Measurements from ENCODE around the gene SPEN.
"Not testable (repeated sequence)": the region's sequence is repeated elsewhere in the genome, so short reads cannot be mapped to it uniquely, and the experiment has no call there.

The SPEN gene, protein sequence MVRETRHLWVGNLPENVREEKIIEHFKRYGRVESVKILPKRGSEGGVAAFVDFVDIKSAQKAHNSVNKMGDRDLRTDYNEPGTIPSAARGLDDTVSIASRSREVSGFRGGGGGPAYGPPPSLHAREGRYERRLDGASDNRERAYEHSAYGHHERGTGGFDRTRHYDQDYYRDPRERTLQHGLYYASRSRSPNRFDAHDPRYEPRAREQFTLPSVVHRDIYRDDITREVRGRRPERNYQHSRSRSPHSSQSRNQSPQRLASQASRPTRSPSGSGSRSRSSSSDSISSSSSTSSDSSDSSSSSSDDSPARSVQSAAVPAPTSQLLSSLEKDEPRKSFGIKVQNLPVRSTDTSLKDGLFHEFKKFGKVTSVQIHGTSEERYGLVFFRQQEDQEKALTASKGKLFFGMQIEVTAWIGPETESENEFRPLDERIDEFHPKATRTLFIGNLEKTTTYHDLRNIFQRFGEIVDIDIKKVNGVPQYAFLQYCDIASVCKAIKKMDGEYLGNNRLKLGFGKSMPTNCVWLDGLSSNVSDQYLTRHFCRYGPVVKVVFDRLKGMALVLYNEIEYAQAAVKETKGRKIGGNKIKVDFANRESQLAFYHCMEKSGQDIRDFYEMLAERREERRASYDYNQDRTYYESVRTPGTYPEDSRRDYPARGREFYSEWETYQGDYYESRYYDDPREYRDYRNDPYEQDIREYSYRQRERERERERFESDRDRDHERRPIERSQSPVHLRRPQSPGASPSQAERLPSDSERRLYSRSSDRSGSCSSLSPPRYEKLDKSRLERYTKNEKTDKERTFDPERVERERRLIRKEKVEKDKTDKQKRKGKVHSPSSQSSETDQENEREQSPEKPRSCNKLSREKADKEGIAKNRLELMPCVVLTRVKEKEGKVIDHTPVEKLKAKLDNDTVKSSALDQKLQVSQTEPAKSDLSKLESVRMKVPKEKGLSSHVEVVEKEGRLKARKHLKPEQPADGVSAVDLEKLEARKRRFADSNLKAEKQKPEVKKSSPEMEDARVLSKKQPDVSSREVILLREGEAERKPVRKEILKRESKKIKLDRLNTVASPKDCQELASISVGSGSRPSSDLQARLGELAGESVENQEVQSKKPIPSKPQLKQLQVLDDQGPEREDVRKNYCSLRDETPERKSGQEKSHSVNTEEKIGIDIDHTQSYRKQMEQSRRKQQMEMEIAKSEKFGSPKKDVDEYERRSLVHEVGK (N-terminal part only)

GRCh38 chr1:15847100-15847892 lies at the start of gene SPEN:
Gene SPEN (plus strand): TSS chr1:15847707. CDS start chr1:15848068, 361 bp downstream.
- peak; percentile 98 for DNase-seq (ENCODE audit: low spot score)

GRCh38 chr1:15799004-15799867 lies 48.3 kb upstream of the SPEN start:
- no peak for DNase-seq (ENCODE audit: low spot score)

GRCh38 chr1:15799928-15800835 lies 47.3 kb upstream of the SPEN start:
- no peak for DNase-seq (ENCODE audit: low spot score)

DNA sequence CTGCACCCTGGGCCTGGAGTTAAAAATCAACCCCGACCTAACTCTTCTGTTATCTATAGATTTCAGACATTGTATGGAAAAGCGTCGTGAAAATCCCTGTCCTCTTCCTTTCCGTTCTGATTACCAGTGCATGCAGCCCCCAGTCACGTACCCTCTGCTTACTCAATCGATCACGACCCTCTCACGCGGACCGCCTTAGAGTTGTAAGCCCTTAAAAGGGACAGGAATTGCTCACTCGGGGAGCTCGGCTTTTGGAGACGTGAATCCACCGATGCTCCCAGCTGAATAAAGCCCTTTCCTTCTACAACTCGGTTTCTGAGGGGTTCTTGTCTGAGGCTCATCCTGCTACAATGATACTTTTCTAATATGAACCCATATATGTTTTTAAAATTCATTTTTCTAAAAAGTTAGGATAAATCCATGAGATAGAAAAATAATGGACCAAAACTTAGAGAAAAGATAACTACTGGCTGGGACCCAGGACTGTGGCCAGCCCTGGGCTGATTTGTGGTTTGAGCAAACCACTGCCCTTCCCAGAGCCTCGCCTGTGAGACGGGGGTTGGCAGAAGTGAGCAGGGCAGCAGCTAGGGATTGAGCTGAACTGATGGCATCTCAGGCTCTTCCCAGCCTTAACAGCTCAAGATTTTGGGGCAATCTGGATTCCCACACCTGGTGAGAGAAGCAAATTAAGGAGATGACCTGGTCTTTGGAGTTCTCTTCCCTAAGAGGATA lies 45.1 kb upstream of the SPEN start:
- DNase-seq (ENCODE audit: low spot score), result no peak

GRCh38 chr1:15803380-15803779 lies 44.1 kb upstream of the SPEN start:
- peak; percentile 34 for DNase-seq (ENCODE audit: low spot score)

GRCh38 chr1:15804060-15804459 lies 43.4 kb upstream of the SPEN start:
- DNase-seq (ENCODE audit: low spot score), result no peak

- no peak for DNase-seq (ENCODE audit: low spot score)
Observed at GRCh38 chr1:15807121-15807520, 40.4 kb upstream of the SPEN start.

GRCh38 chr1:15807549-15807948 lies 40.0 kb upstream of the SPEN start, which contains the start of gene UQCRHL:
Gene UQCRHL (minus strand): TSS chr1:15807649. CDS start chr1:15807649, 0 bp downstream.
- not testable (repeated sequence) for DNase-seq (ENCODE audit: low spot score)

DNA sequence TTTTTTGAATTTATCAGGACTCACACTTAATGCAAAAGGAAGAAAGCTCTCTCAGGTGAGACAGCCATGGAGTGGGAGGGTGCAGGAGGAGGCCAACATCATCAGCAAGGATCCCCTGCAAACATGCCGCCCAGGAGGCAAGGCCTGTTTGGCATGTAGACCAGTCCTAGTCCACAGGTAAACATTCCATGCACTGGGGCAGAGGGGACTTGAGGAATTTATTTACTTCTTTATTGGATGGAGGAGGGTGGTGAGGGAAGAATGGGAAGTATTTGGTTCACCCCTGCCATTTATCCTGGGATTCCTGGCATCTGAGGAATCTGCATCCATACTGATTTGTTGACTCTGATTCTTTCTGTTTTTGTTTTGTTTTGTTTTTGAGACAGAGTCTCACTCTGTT lies 38.6 kb upstream of the SPEN start:
- no peak for DNase-seq (ENCODE audit: low spot score)

- no peak for DNase-seq (ENCODE audit: low spot score)
Observed at GRCh38 chr1:15810073-15810472, 37.4 kb upstream of the SPEN start.

GRCh38 chr1:15816674-15817073 lies 30.8 kb upstream of the SPEN start:
- DNase-seq (ENCODE audit: low spot score), result no peak

GRCh38 chr1:15820478-15820877 lies 27.0 kb upstream of the SPEN start:
- DNase-seq (ENCODE audit: low spot score), result no peak

DNA sequence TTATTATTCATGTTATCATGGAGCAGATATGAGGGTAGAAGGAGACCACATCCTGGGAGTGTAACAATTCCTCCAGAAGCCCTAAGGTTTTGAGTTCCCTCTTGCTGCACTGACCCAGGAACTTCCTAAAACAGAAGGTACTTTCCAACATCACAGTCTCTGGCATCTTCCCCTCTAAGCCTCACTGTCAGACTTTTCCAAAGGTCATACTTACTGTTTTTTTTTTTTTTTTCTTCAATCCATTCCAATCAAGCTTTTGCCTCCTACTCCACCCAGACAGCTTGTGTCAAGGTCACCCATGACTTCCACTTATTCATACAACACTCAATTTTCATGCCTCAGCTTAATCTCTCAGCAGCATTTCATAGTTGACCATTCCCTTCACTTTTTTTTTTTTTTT lies 21.7 kb upstream of the SPEN start:
- no peak for DNase-seq (ENCODE audit: low spot score)

- DNase-seq (ENCODE audit: low spot score), result no peak
Observed at GRCh38 chr1:15826810-15827507, 20.5 kb upstream of the SPEN start.

- not testable (repeated sequence) for DNase-seq (ENCODE audit: low spot score)
Observed at GRCh38 chr1:15827567-15827966, 19.9 kb upstream of the SPEN start.

GRCh38 chr1:15828931-15829330 lies 18.6 kb upstream of the SPEN start:
- DNase-seq (ENCODE audit: low spot score), result not testable (repeated sequence)

DNA sequence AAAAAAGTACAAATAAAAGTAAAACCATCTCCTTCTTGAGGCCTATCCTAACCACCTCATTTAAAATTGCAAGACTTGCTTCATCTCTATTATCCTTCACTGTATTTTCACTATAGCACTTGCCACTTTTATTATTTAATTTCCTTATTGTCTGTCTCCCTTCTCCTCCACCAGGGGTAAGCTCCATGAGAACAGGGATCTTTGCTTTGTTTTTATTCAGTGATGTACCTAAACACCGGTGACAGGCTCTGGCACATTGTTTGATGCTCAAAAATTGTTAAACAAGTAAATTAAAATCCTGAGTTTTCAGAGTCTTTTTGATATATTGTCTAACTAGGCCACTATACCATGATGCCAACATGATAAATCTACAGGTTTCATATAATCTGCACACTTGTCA lies 17.2 kb upstream of the SPEN start:
- no peak for DNase-seq (ENCODE audit: low spot score)

DNA sequence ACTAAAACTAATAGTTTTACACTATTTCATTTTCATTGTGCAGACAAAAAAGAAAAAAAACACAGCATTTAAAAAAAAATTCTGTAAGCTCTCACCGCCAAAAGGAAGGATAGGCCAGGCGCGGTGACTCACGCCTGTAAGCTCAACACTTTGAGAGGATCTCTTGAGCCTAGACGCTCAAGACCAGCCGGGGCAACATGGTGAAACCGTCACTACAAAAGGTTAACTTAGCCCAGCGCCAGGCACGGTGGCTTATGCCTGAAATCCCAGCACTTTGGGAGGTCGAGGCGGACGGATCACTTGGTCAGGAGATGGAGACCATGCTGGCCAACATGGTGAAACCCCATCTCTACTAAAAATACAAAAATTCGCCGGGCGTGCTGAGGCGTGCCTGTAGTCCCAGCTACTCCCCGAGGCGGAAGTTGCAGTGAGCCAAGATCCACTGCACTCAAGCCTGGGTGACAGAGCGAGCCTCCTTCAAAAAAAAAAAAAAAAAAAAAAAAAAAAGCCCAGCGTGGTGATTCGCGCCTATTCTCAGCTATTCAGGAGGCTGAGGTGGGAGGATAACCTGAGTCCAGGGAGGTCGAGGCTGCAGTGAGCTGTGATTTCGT lies 14.3 kb upstream of the SPEN start:
- DNase-seq (ENCODE audit: low spot score), result peak; percentile 59
